ENCODE measurements around the gene RBM17. TPM values are rescaled to one million over a fixed set of nuclear protein-coding genes. Genes with fewer than 3 reads are reported as not detected.

Gene RBM17
- total and polyA plus RNA-seq, 2 of the 13 experiments (the other 11 are each of a cell fraction or from before 2014, with no cell fraction given) = 30.7 to 77.5 TPM

DNA sequence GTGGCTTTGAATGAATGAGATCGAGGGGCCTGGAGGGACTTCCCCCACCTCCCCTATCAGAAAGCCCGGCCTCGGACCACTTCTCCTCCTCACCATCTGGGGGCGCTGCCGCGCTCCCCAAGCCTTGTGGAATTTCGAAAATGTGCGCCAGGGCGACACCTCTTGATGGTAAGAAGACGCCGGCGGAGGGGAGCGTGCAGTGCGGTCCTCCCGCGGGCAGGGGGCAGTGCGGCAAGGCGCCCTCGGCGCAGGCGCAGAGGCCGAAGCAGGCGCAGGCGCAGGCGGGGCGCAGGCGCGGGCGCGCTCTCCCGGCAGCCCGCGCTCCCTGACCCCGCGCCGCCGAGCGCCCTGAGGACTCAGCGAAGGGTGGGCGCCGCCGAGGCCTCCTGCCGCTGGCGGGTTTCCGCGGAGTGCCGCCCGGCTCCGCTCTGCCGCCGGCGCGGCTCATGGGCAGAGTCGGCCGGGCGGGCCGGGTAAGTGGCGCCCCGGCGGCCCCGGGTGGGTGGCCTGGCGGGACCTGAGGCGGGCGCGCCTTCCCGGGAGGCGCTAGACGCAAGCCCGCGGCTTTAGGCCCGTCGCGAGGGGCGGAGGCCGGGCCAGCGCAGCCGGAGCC is at the start of gene RBM17 (continued):
- no peak for TF ChIP-seq SOX13 (IDR thresholded peaks at IDR 0.05)
- TF ChIP-seq SOX13 (CRISPR knock-in tag; conservative IDR thresholded peaks at IDR 0.05 in 1 of 2, IDR thresholded peaks at IDR 0.05 in 1 of 2) = peak in 1 of 2 experiments; percentile 49; a peak in 1 of 4 replicates
- TF ChIP-seq MIER2 (CRISPR knock-in tag; IDR thresholded peaks at IDR 0.05) = peak; percentile 50; the same call in 1 of the 2 replicates
- TF ChIP-seq BRCA1 (CRISPR knock-in tag; IDR thresholded peaks at IDR 0.05) = peak; percentile 84; the same call in 1 of the 2 replicates
- TF ChIP-seq ZBTB8A (CRISPR knock-in tag; IDR thresholded peaks at IDR 0.05; ENCODE audit: borderline replicate concordance, low read depth) = no peak
- TF ChIP-seq, protein P1, sequence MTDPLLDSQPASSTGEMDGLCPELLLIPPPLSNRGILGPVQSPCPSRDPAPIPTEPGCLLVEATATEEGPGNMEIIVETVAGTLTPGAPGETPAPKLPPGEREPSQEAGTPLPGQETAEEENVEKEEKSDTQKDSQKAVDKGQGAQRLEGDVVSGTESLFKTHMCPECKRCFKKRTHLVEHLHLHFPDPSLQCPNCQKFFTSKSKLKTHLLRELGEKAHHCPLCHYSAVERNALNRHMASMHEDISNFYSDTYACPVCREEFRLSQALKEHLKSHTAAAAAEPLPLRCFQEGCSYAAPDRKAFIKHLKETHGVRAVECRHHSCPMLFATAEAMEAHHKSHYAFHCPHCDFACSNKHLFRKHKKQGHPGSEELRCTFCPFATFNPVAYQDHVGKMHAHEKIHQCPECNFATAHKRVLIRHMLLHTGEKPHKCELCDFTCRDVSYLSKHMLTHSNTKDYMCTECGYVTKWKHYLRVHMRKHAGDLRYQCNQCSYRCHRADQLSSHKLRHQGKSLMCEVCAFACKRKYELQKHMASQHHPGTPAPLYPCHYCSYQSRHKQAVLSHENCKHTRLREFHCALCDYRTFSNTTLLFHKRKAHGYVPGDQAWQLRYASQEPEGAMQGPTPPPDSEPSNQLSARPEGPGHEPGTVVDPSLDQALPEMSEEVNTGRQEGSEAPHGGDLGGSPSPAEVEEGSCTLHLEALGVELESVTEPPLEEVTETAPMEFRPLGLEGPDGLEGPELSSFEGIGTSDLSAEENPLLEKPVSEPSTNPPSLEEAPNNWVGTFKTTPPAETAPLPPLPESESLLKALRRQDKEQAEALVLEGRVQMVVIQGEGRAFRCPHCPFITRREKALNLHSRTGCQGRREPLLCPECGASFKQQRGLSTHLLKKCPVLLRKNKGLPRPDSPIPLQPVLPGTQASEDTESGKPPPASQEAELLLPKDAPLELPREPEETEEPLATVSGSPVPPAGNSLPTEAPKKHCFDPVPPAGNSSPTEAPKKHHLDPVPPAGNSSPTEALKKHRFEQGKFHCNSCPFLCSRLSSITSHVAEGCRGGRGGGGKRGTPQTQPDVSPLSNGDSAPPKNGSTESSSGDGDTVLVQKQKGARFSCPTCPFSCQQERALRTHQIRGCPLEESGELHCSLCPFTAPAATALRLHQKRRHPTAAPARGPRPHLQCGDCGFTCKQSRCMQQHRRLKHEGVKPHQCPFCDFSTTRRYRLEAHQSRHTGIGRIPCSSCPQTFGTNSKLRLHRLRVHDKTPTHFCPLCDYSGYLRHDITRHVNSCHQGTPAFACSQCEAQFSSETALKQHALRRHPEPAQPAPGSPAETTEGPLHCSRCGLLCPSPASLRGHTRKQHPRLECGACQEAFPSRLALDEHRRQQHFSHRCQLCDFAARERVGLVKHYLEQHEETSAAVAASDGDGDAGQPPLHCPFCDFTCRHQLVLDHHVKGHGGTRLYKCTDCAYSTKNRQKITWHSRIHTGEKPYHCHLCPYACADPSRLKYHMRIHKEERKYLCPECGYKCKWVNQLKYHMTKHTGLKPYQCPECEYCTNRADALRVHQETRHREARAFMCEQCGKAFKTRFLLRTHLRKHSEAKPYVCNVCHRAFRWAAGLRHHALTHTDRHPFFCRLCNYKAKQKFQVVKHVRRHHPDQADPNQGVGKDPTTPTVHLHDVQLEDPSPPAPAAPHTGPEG (CRISPR knock-in tag; IDR thresholded peaks at IDR 0.05) = peak; percentile 68; the same call in 1 of the 2 replicates
- peak; percentile 60 for TF ChIP-seq CCAR2 (optimal IDR thresholded peaks at IDR 0.05; ENCODE audit: low read depth, low read length)
- TF ChIP-seq ASH2L (IDR thresholded peaks at IDR 0.05; ENCODE audit: insufficient read length, low read depth, low read length) = peak; percentile 51
- TF ChIP-seq ZNF256 (CRISPR knock-in tag; conservative IDR thresholded peaks at IDR 0.05) = no peak; the same call in 1 of the 2 replicates
- peak; percentile 43 for TF ChIP-seq PHF8 (CRISPR knock-in tag; IDR thresholded peaks at IDR 0.05)
- TF ChIP-seq, protein P2, sequence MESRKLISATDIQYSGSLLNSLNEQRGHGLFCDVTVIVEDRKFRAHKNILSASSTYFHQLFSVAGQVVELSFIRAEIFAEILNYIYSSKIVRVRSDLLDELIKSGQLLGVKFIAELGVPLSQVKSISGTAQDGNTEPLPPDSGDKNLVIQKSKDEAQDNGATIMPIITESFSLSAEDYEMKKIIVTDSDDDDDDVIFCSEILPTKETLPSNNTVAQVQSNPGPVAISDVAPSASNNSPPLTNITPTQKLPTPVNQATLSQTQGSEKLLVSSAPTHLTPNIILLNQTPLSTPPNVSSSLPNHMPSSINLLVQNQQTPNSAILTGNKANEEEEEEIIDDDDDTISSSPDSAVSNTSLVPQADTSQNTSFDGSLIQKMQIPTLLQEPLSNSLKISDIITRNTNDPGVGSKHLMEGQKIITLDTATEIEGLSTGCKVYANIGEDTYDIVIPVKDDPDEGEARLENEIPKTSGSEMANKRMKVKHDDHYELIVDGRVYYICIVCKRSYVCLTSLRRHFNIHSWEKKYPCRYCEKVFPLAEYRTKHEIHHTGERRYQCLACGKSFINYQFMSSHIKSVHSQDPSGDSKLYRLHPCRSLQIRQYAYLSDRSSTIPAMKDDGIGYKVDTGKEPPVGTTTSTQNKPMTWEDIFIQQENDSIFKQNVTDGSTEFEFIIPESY (CRISPR knock-in tag; IDR thresholded peaks at IDR 0.05) = peak; percentile 97
- peak; percentile 77; the same call in 1 of the 2 replicates for TF ChIP-seq ZNF788 (CRISPR knock-in tag; IDR thresholded peaks at IDR 0.05; ENCODE audit: borderline replicate concordance)
- TF ChIP-seq FIP1L1 (IDR thresholded peaks at IDR 0.05; ENCODE audit: borderline replicate concordance, insufficient read depth, low read depth, low read length) = 0 out of 2 replicates have a peak, but pooled peaks have one; percentile 46
- no peak for TF ChIP-seq ZNF550 (CRISPR knock-in tag; IDR thresholded peaks at IDR 0.05; ENCODE audit: borderline replicate concordance)
- peak; percentile 40 for TF ChIP-seq HNRNPLL (IDR thresholded peaks at IDR 0.05; ENCODE audit: low read depth, low read length, poor library complexity, severe bottlenecking)
- peak; percentile 28; the same call in 1 of the 2 replicates for TF ChIP-seq BCL6 (CRISPR knock-in tag; IDR thresholded peaks at IDR 0.05)
- peak; percentile 89; the same call in 1 of the 2 replicates for TF ChIP-seq IRF2 (CRISPR knock-in tag; IDR thresholded peaks at IDR 0.05)
- peak; percentile 24; the same call in 1 of the 2 replicates for TF ChIP-seq NFKB2 (CRISPR knock-in tag; IDR thresholded peaks at IDR 0.05; ENCODE audit: borderline replicate concordance)
- peak; percentile 28; the same call in 1 of the 2 replicates for TF ChIP-seq ZNF749 (CRISPR knock-in tag; IDR thresholded peaks at IDR 0.05; ENCODE audit: borderline replicate concordance)
- TF ChIP-seq TBP (CRISPR knock-in tag; IDR thresholded peaks at IDR 0.05) = 0 out of 2 replicates have a peak, but pooled peaks have one; percentile 32
- TF ChIP-seq SIX4 (CRISPR knock-in tag; IDR thresholded peaks at IDR 0.05) = peak; percentile 21; the same call in 1 of the 2 replicates
- 0 out of 2 replicates have a peak, but pooled peaks have one; percentile 46 for TF ChIP-seq AHR (CRISPR knock-in tag; IDR thresholded peaks at IDR 0.05)

Measured in HepG2 (cell line).